ENCODE results near the gene BGLAP.

The BGLAP gene

DNA sequence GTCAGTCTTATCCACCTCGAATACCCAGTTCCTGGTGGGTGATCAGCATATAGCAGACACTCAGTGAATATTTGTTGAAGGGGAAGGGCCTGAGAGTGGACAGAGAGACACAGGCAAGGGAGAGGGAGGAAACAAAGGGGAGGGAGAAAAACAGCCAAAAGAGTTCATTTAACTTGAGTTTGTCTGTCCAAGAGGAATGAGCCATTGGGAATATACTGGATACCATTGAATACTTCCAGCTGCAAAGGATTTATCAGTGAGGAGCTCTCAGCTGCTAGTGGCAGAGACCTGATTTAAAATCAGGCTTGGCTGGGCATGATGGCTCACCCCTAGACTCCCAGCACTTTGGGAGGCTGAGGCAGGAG lies 11.5 kb upstream of the BGLAP start:
- no peak overlapping the region for H3K4me3 ChIP-seq (ENCODE audit: control insufficient read depth, low read depth, low read length)
- DNase-seq (ENCODE audit: low read depth) = no peak
- TF ChIP-seq CTCF (conservative IDR thresholded peaks at IDR 0.05; ENCODE audit: control insufficient read depth, insufficient read depth, low read depth, low read length) = no peak

- no peak for TF ChIP-seq CTCF (conservative IDR thresholded peaks at IDR 0.05; ENCODE audit: control insufficient read depth, insufficient read depth, low read depth, low read length)
These were observed 9.6 kb upstream of the BGLAP start for GRCh38 chr1:156232201-156232894.

DNA sequence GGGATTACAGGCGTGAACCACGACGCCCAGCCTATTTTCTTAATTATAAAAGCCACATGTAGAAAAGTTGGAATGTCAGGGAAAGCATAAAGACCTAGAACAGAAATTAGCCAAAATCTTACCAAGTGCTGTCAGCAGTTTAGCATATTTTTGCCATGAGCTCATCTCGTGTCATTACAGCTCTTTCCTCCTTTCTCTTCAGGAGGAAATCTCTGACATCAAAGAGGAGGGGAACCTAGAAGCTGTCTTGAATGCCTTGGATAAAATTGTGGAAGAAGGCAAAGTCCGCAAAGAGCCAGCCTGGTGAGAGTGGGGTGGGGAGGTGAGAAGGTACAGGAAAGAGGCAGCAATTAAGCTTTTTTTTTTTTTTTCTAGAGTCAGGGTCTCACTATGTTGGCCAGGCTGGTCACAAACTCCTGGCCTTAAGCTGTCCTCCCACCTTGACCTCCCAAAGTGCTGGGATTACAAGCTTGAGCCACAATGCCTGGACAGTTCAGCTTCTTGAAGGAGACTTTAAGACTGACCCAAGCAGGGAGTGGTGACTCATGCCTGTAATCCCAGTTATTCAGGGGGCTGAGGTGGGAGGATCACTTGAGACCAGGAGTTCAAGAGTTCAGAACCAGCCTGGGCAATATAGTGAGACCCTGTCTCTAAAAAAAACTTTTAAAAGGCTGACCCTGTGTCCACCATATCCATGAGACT lies 8.4 kb upstream of the BGLAP start:
- H3K4me3 ChIP-seq (ENCODE audit: control insufficient read depth, low read depth, low read length) = no peak overlapping the region
- TF ChIP-seq CTCF (conservative IDR thresholded peaks at IDR 0.05; ENCODE audit: control insufficient read depth, insufficient read depth, low read depth, low read length) = no peak
- DNase-seq (ENCODE audit: low read depth) = peak; percentile 78

More at GRCh38 chr1:156232201-156232894, 9.6 kb upstream of the BGLAP start:
- no peak for DNase-seq (ENCODE audit: low read depth)
- no peak overlapping the region for H3K4me3 ChIP-seq (ENCODE audit: control insufficient read depth, low read depth, low read length)

- no peak overlapping the region for H3K4me3 ChIP-seq (ENCODE audit: control insufficient read depth, low read depth, low read length)
- no peak for TF ChIP-seq CTCF (conservative IDR thresholded peaks at IDR 0.05; ENCODE audit: control insufficient read depth, insufficient read depth, low read depth, low read length)
- no peak for DNase-seq (ENCODE audit: low read depth)
These were observed 5.8 kb upstream of the BGLAP start for GRCh38 chr1:156236164-156236563.

DNA sequence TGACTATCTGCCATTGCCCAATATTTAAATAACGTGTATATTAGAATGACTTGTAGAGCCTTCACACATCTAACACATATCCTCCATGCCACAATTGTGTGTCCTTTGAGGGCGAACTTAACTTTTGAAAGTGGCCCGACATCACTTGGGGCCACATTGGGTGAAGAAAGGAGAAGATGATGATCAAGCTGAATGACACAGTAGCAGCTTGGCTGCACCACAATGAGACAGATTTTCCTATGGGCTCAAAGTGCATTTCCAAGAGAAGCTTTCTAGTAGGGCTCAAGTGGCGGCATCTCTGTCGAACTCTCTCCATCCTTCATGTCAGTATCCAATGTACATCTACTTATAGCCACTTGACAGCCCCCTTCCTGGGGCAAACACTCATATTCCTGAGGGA lies 3.7 kb upstream of the BGLAP start:
- DNase-seq (ENCODE audit: low read depth) = no peak
- TF ChIP-seq CTCF (conservative IDR thresholded peaks at IDR 0.05; ENCODE audit: control insufficient read depth, insufficient read depth, low read depth, low read length) = no peak
- no peak overlapping the region for H3K4me3 ChIP-seq (ENCODE audit: control insufficient read depth, low read depth, low read length)

- no peak overlapping the region for H3K4me3 ChIP-seq (ENCODE audit: control insufficient read depth, low read depth, low read length)
- peak; percentile 66 for DNase-seq (ENCODE audit: low read depth)
- TF ChIP-seq CTCF (conservative IDR thresholded peaks at IDR 0.05; ENCODE audit: control insufficient read depth, insufficient read depth, low read depth, low read length) = no peak
These were observed 623 bp upstream of the BGLAP start for GRCh38 chr1:156241311-156241811.

Measured in fibroblast of mammary gland (primary cell).